Right renal cortex interstitium (tissue), 3 donors: ENCODE measurements around the gene ZBTB40. TPM values are rescaled to one million over a fixed set of nuclear protein-coding genes. Genes with fewer than 3 reads are reported as not detected.

Experiments used
- DNase-seq, 3 donors: peaks; one replicate each; pipeline ENCODE4 v3.0.0-alpha.2; 2013; ENCODE audit warnings: low read depth in 3 of 3, low spot score in 2 of 3
- polyA plus RNA-seq, 3 donors: library from polyadenylated mRNA; unstranded; fragments of 120-200 nt; gene quantifications; one replicate each; pipeline ENCODE4 v1.2.1, GENCODE V29; 2013; ENCODE audit not compliant: insufficient read length in 3 of 3

The ZBTB40 gene
- polyA plus RNA-seq, 3 donors: 18.4 to 19.8 (median 19.3) TPM

- no peak for DNase-seq
Observed at GRCh38 chr1:22527555-22528296, 76.1 kb downstream of the ZBTB40 start.

DNA sequence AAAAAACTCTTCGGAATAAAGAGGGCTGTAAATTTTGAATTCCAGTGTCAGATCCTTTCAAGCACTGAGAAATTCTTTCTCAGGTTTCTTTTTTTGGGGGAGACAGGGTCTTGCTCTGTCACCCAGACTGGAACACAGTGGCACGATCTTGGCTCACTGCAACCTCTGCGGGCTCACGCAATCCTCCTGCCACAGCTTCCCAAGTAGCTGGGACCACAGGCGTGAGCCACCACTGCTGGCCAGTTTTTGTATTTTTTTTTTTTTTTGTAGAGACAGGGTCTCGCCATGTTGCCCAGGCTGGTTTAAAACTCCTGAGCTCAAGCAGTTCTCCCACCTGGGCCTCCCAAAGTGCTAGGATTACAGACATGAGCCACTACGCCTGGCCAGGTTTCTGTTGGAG lies 76.8 kb downstream of the ZBTB40 start:
- no peak for DNase-seq

DNA sequence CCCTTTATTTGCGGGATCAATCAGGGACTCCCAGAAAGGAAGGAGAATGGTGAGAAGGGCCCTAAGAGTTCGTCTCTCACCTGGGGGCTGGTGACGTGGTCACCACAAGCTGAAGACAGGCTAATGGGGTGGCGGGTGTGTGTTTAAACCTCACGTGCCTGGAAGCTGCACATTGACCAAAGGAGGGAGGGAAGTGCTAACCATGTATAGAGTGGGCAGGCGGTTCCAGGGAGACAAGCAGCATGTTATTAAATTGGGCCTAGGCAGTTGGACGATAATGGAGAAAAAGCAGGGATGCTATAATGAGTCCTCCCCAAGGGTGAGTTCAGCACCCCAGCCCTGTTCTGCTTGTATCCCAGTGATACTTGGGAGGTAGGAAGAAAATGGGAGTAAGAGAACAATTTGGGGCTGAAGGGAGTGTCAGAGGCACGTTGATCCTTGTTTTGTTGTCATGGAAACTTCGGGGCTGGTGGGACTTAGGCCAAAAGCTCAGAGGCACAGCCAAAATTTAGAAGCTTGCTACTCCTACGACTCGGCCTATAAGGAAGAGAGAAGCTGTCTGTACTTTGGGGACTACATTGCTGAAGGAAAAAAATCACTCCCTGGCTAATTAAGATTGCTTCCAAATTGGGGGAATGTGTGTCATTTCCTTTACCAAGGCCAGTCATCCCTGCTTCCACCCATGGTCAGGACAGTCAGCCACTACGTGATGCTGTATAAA lies 78.4 kb downstream of the ZBTB40 start:
- DNase-seq: peak; percentile 20 to 37 (median 32)

- no peak for DNase-seq
Observed at GRCh38 chr1:22530715-22531114, 79.1 kb downstream of the ZBTB40 start.

GRCh38 chr1:22531251-22531650 lies 79.6 kb downstream of the ZBTB40 start:
- DNase-seq: no peak

DNA sequence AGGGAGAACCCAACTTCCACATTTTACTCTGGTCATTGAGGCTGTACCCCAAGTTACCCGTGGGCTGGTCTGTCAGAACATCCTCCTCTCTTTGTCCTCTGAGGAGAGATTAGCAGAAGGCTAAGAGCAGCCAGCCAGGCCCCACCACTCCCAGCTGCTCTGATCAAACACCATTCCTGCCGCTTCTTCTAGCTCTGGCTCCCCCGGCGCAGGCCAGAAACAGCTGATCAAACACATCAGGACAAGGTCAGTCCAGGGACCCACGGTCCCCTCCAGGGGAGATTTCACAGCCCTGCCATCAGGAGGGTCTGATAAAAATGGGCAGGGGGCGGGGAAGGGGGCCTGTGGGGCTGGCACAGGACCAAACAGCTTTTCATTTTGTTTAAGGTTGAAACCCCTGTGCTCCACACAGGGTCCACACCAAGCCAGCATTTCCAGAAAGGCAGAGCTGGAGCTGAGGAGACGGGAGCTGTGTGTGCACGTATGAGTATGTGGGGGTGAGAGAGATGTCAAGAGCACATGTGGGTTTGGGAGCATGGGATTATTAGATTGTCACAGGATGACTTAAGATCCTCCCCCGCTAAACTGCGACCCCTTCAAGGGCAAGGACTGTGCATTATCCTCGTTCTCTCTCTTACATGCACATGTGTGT lies 81.7 kb downstream of the ZBTB40 start:
- no peak for DNase-seq

DNA sequence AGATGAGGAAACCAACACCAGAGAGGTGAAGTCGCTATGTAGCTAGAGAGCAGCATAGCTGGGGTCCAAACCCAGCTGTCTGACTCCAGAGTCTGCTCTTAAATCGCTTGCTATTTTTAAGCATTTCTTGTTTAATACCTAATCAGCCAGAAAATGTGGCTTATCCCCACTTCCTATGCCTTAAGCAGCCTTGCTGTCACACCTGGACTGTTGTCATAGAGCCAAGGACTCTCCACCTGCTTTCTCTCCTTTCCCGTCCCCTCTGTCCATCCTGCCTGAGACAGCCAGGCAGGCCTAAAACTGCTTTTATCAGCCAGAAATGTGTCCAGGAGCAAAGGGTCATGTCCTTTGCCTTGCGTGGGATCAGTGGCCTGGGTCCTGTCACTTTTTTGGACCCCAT lies 83.3 kb downstream of the ZBTB40 start:
- no peak for DNase-seq

- no peak for DNase-seq
Observed at GRCh38 chr1:22535399-22535798, 83.7 kb downstream of the ZBTB40 start.

- DNase-seq: no peak
Observed at GRCh38 chr1:22536506-22536905, 84.9 kb downstream of the ZBTB40 start.

- DNase-seq: no peak
Observed at GRCh38 chr1:22537441-22538139, 85.9 kb downstream of the ZBTB40 start.

GRCh38 chr1:22539510-22540118 lies 88.0 kb downstream of the ZBTB40 start:
- DNase-seq: no peak

GRCh38 chr1:22540337-22540736 lies 88.7 kb downstream of the ZBTB40 start:
- no peak for DNase-seq

DNA sequence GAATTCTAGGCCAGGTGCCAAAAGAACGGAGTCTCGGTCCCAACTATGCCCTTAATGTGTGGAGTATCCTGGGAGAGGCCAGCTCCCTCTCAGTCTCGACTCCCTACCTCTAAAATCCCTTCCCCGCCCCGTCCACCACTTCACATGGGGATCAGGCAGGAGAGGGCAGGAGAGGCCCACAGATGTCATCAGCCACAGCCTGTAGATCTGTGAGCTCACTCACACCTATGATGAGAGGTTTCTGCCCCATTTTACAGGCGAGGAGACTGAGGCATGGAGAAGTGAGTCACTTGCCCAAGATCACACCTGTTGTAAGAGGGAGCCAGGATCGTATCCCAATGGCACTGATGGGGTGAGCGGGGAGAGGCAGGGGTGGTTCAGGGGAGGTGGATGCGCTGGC lies 91.2 kb downstream of the ZBTB40 start:
- no peak for DNase-seq

GRCh38 chr1:22543679-22544078 lies 92.0 kb downstream of the ZBTB40 start:
- no peak for DNase-seq

DNA sequence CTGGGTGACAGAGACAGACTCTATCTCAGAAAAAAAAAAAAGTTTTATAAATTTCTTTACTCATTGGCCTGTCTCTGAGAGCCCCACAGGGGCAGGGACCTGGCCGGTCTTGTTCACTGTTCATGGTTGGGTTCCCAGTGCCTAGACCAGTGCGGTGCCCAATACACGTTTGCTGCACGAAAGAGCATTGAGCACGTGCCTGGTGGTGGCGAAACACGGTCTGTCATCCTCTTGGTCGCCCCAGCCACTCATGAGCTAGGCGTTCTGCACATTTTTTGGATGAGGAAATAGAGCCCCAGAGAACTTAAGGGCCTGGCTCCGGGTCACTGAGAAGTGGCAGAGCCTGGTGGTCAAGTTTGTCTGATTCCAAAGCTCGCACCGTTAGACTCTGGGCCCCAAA lies 93.0 kb downstream of the ZBTB40 start:
- DNase-seq: no peak

DNA sequence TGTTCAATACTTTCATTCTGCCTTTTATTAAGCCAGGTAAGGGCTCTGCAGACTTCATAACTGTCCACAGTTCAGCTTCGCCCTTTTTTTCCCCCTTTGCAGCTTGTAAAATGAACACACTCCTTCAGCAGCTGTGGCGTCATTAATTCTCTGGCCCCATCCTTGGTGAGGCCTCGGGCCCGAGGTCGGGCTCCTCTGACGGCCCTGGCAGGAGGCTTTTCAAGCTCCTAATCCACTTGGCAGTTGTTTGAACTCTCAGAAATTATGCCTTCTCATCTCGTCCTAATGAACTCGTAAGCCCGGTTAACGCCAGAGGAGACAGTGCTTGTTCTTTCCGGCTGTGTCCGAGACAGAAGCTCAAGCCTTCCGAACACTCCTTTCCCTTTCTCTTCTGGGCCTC lies 93.5 kb downstream of the ZBTB40 start:
- no peak for DNase-seq

DNA sequence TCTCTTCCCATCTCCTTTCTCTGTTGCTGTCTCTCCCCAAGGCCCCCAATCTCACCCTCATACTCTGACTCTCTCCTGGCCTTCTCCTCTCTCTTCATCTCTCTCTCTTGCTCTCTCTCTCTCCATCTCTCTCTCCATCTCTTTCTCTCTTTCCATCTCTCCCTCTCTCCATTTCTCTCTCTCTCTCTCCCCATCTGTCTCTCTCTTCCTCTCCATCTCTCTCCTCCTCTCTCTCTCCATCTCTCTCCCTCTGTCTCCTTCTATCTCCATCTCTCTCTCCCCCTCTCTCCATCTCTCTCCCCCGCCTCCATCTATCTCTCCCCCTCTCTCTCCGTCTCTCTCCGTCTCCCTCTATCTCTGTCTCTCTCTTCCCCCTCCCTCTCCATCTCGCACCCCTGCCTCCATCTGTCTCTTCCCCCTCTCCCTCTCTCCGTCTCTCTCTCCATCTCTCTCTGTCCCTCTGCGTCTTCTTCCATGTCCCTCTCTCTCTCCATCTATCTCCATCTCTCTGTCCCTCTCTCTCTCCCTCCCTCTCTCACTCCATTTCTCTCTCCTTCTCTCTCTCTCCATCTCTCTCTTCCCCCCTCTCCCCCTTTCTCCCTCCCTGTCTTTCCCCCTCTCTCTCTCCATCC lies 95.7 kb downstream of the ZBTB40 start:
- no peak for DNase-seq

DNA sequence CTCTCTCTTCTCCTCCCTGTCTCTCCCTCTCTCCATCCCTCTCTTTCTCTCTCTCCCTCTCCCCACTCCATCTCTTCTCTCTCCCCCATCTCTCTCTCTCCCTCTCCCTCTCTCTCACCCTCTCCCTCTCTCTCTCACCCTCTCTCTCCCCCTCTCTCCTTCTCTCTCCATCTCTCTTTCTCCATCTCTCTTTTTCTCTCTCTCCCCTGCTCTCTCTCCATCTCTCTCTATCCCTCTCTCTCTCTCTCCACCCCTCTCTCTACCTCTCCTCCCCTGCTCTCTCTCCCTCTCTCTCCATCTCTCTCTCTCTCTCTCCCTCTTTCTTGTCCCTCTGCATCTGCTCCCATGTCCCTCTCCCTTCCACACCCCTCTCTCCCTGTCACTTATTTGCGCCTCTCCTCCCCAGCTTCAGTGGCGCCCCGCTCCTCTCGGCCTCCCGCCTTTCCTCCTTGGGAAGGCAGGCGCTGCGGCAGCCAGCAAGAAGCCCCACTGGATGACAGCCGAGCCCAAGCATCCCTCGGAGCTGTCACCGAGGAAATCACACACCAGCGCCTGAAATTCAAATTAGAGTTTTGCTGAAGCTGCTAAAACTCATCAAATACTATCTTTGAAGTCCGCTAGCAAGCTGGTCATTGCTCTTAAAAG lies 96.3 kb downstream of the ZBTB40 start:
- DNase-seq: no peak

DNA sequence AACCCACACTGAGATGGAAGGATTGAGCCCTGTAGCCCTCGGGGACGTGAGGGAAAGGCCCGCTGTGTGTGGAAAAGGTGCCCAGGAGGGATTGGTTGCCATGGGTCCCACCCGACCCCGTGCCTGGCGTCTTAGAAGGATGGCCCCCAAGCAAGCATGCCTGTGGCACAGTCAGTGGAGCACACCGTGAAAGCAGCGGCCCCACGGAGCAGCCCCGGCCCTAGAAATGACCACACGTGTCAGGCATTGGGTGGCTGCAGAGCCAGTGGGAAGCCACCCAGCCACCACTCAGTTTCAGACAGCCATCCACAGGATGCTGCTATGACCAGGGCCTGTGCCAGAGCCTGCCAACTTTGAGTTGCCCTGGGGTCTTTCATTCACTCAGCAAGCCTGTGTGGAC lies 98.4 kb downstream of the ZBTB40 start:
- DNase-seq: no peak

DNA sequence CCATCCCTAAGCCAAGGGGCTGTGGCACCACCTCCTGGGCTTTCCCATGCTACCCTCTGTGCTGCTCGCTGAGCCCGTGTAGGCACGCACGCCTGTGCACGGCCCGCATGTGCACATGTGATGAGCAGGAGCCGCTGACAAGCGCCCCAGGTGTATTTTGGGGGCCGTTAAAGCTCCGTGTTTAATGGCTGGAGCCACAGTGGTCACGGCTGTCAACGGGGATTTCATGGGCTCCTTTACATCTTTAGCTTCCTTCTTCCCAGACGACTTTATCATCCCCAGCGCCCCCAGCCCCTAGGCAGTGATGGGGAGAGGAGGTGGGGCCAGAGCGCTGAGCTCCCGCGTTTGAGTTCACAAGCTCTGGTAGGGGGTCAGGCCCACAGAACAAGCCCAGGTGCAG lies 99.9 kb downstream of the ZBTB40 start:
- no peak for DNase-seq
